GM21717 (cell line): ENCODE data around the gene TTPAL.

Experiments
- ATAC-seq: cut with Tn5 transposase; IDR thresholded peaks from one replicate; pipeline ENCODE4 v1.9.1; 2021; ENCODE audit warnings: mild to moderate bottlenecking, moderate library complexity; ENCODE audit not compliant: unreplicated experiment

TTPAL gene

GRCh38 chr20:44495802-44496481 lies 20.3 kb downstream of the TTPAL start:
- ATAC-seq: no peak

GRCh38 chr20:44496976-44497375 lies 21.3 kb downstream of the TTPAL start:
- ATAC-seq: no peak

GRCh38 chr20:44497761-44498160 lies 22.1 kb downstream of the TTPAL start:
- ATAC-seq: no peak

- ATAC-seq: no peak
These were observed 24.5 kb downstream of the TTPAL start for GRCh38 chr20:44500221-44500620.

- no peak for ATAC-seq
These were observed 25.8 kb downstream of the TTPAL start for GRCh38 chr20:44501448-44501847.

GRCh38 chr20:44502968-44503367 lies 27.3 kb downstream of the TTPAL start:
- ATAC-seq: no peak

GRCh38 chr20:44504402-44505307 lies 29.0 kb downstream of the TTPAL start:
- ATAC-seq: no peak

GRCh38 chr20:44509762-44510161 lies 34.1 kb downstream of the TTPAL start:
- no peak for ATAC-seq

GRCh38 chr20:44513871-44514270 lies 38.2 kb downstream of the TTPAL start:
- ATAC-seq: no peak

- ATAC-seq: no peak
These were observed 40.8 kb downstream of the TTPAL start for GRCh38 chr20:44516491-44516890.

GRCh38 chr20:44517454-44517853 lies 41.8 kb downstream of the TTPAL start:
- ATAC-seq: no peak

GRCh38 chr20:44518248-44518647 lies 42.6 kb downstream of the TTPAL start:
- ATAC-seq: no peak

GRCh38 chr20:44520881-44521280 lies 45.2 kb downstream of the TTPAL start:
- no peak for ATAC-seq

GRCh38 chr20:44521484-44522481 lies 46.1 kb downstream of the TTPAL start, which contains the start of gene SERINC3:
Gene SERINC3, minus strand, starts transcription at chr20:44522070. Its CDS starts 119 bp downstream, at chr20:44521951.
- ATAC-seq: peak; percentile 95

GRCh38 chr20:44522841-44523240 lies 47.2 kb downstream of the TTPAL start:
- ATAC-seq: no peak

GRCh38 chr20:44523746-44524145 lies 48.1 kb downstream of the TTPAL start:
- ATAC-seq: no peak

- ATAC-seq: no peak
These were observed 50.5 kb downstream of the TTPAL start for GRCh38 chr20:44526129-44526528.

GRCh38 chr20:44527716-44528199 lies 52.1 kb downstream of the TTPAL start:
- no peak for ATAC-seq

GRCh38 chr20:44528309-44528708 lies 52.6 kb downstream of the TTPAL start:
- ATAC-seq: no peak

- ATAC-seq: no peak
These were observed 56.7 kb downstream of the TTPAL start for GRCh38 chr20:44532259-44532980.
